HCT116 (cell line): Measurements from ENCODE around the gene SLC43A3.

Experiments used
- CBX3 ChIP-seq: IDR thresholded peaks from 2 replicates; pipeline ENCODE4 v1.6.1; 2012; ENCODE audit warnings: low read depth
- EZH2phosphoT487 ChIP-seq: fragments of 200-600 bp; IDR thresholded peaks from 2 replicates; pipeline ENCODE4 v1.6.1; 2018; ENCODE audit warnings: antibody characterized with exemption, borderline replicate concordance
- POLR2A ChIP-seq: IDR thresholded peaks from 2 replicates; pipeline ENCODE4 v1.7.0; 2011; ENCODE audit warnings: borderline replicate concordance; ENCODE audit not compliant: insufficient read depth, insufficient read length; ENCODE audit errors: extremely low read depth
- RAD21 ChIP-seq: IDR thresholded peaks from 2 replicates; pipeline ENCODE4 v1.6.1; 2012; ENCODE audit warnings: low read depth, mild to moderate bottlenecking
- SIN3A ChIP-seq: IDR thresholded peaks from 2 replicates; pipeline ENCODE4 v1.6.1; 2012; ENCODE audit warnings: low read depth
- SP1 ChIP-seq: IDR thresholded peaks from 2 replicates; pipeline ENCODE4 v1.6.1; 2012; ENCODE audit warnings: low read depth
- ZFX ChIP-seq: fragments of 450-650 bp; IDR thresholded peaks from 2 replicates; pipeline ENCODE4 v1.6.1; 2017
- ZNF274 ChIP-seq: fragments of 200-500 bp; sonication (Bioruptor generic); IDR thresholded peaks from 2 replicates; pipeline ENCODE4 v1.6.1; 2014; ENCODE audit warnings: mild to moderate bottlenecking, low read depth, low read length, inconsistent platforms
- TF ChIP-seq, protein P1 (sequence below), 3 experiments: fragments of 200-600 bp in 1 of 3; sonication (generic) in 1 of 3; IDR thresholded peaks in 2 of 3; conservative IDR thresholded peaks in 1 of 3; 2 replicates each; pipeline ENCODE4 v1.5.1; 2012 to 2017; ENCODE audit warnings: low read depth in 2 of 3, low read length in 2 of 3, antibody characterized with exemption in 1 of 3, borderline replicate concordance in 1 of 3, control low read depth in 1 of 3, mild to moderate bottlenecking in 1 of 3, mixed read lengths in 1 of 3, mixed run types in 1 of 3, moderate library complexity in 1 of 3; ENCODE audit not compliant: insufficient read depth in 1 of 3
- TF ChIP-seq, protein P2 (sequence below): IDR thresholded peaks from 2 replicates; pipeline ENCODE4 v1.6.1; 2012
- TF ChIP-seq, protein P3 (sequence below): IDR thresholded peaks from 2 replicates; pipeline ENCODE4 v1.6.1; 2012

- TF ChIP-seq CBX3 (no peak), SP1 (no peak), RAD21 (no peak), SIN3A (no peak), ZFX (no peak), POLR2A (no peak), ZNF274 (no peak), EZH2phosphoT487 (no peak)
- TF ChIP-seq, protein P1, sequence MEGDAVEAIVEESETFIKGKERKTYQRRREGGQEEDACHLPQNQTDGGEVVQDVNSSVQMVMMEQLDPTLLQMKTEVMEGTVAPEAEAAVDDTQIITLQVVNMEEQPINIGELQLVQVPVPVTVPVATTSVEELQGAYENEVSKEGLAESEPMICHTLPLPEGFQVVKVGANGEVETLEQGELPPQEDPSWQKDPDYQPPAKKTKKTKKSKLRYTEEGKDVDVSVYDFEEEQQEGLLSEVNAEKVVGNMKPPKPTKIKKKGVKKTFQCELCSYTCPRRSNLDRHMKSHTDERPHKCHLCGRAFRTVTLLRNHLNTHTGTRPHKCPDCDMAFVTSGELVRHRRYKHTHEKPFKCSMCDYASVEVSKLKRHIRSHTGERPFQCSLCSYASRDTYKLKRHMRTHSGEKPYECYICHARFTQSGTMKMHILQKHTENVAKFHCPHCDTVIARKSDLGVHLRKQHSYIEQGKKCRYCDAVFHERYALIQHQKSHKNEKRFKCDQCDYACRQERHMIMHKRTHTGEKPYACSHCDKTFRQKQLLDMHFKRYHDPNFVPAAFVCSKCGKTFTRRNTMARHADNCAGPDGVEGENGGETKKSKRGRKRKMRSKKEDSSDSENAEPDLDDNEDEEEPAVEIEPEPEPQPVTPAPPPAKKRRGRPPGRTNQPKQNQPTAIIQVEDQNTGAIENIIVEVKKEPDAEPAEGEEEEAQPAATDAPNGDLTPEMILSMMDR (IDR thresholded peaks at IDR 0.05 in 2 of 3, conservative IDR thresholded peaks at IDR 0.05 in 1 of 3; ENCODE audit: borderline replicate concordance in 1 of 3, insufficient read depth in 1 of 3, low read depth in 2 of 3, low read length in 2 of 3) = no peak
- TF ChIP-seq, protein P2, sequence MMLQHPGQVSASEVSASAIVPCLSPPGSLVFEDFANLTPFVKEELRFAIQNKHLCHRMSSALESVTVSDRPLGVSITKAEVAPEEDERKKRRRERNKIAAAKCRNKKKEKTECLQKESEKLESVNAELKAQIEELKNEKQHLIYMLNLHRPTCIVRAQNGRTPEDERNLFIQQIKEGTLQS = no peak
- TF ChIP-seq, protein P3, sequence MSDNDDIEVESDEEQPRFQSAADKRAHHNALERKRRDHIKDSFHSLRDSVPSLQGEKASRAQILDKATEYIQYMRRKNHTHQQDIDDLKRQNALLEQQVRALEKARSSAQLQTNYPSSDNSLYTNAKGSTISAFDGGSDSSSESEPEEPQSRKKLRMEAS = no peak
Observed at GRCh38 chr11:57458060-57458409, 31.1 kb upstream of the SLC43A3 start.
